SHP77 (cell line): Measurements from ENCODE around the gene PITPNM3.

Experiments used
- DNase-seq, 2 experiments: peaks; one replicate each; lab custom pipeline; 2025; lab: John Stamatoyannopoulos, UW

Gene PITPNM3

DNA sequence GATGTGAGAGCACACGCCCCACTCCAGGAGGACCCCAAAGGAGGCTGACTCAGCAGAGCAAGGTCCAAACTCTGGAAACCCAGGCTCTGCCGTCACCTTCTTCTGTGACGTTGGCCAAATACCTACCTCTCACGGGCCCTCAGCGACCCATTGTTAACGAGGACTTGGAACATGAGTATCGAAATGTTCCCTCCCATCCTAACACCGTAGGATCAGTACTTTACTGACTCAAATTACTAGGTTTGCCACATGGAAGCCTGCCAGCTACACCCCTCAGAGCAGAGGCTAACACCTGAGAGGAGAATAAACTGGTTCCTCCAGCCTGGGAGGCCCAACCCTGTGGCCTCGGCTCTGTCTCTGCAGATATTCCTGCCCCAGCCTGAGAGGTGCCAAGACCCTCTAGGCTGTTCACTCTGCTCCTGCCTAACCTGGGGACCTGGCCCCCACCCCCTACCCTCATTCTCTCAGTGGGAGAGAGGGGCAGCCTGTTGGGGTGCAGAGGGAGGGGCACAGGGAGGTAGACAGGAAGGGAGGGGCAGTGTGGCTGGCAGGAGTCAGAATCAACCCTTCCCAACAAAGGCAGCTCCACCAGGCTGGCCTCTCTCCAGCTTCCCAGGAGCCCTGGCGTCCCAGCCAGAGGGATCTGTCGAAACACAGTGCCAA lies 4.4 kb downstream of the PITPNM3 start:
- no peak for DNase-seq

DNA sequence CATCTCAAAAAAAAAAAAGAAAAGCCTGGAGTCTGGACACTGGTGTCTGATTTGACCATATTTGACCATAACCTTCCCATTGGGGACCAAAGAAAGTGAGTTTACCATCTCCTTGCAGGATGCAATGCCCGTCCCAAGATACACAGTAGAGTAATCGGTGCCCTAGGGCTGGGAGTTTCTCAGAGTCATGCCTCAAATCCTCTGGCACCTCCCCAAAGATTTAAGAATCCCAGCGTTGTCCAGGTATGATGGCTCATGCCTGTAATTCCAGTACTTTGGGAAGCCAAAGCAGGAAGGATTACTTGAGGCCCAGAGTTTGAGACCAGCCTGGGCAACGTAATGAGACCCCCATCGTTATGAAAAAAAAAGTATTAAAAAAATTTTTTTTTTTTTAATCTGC lies 5.0 kb downstream of the PITPNM3 start:
- DNase-seq = no peak

DNA sequence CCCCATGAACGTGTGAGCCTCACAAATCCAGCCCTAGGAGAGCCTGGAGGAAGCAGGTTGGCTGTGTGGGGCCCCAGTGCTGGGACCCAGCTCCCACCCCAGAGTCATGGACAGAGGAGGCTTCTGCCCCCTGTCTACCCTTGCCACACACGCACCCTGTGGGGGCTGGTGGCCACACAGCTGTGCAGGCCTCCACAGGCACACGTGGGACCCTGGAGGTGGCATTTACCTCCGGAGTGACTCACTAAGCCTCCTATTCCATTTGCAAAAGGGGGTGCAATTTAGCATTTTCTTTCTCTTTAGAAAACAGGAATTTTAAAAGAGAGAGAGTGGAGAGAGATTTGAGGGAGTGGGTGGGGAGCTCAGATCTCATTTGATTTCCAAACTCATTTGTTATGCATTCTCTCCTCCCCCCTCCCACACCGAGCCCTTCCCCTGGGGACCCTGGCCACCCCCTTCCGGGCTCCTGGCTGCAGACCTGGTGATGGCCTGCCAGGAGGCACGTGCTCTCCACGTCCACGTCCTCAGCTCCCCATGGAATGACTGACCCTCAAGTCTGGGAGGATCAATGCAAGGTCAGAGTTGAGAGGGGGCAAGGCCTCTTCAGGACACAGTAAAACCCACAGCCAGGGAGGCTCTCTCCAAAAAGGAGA lies 6.8 kb downstream of the PITPNM3 start:
- DNase-seq = no peak

DNA sequence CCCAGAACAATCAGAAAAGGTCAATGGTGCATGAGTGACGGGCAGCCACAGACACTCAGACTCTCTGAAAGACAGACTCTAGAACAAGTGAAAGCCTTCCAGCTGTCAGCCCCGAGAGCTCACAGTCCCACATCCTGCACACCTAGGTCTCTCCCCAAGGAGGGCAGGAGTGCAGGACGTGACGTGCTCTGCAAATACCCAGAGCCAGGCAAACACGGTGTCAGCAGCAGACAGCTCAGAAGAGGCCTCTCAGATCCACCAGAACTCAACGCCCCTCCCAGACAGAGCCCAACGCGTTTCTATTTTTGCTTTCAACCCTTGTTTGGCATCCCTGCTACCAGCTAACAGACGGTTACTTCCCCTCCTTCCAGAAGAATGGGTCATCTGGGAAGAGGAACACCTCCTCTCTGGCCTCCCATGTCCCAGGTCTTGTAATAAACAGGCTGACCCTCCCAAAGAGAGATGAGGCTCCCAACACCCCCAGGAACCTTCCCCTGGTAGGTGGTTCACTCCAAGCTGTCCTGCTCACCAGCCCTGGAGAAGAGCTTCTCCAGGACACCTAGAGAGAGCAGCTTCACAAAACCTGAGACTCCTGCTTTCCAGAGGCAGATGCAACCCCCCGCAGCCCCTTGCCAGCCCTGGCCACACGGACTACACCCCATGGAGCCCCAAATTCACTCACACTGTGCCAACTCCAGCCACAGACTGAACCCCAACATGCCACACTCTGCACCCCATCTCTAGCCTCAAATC lies 7.6 kb downstream of the PITPNM3 start:
- DNase-seq = peak in 1 of 2 experiments; percentile 50

DNA sequence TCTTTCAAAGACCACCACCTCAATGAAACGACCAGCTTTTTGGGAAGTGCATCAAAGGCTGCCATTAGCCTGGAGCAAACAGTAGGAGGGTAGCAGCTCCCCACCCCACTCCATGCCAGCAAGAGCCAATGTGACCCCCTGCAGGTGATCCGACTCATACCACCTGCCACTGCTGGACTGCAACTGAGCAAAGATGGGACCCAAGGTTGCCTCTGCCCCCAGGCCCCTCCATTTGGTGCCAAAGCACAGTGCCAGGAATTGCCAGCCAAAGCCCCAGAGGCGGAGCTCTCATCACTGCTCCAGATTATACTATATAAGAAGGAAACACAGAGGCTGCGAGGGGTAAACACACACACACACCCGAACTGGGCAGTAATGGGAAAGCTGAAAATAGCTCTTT lies 8.3 kb downstream of the PITPNM3 start:
- no peak for DNase-seq

DNA sequence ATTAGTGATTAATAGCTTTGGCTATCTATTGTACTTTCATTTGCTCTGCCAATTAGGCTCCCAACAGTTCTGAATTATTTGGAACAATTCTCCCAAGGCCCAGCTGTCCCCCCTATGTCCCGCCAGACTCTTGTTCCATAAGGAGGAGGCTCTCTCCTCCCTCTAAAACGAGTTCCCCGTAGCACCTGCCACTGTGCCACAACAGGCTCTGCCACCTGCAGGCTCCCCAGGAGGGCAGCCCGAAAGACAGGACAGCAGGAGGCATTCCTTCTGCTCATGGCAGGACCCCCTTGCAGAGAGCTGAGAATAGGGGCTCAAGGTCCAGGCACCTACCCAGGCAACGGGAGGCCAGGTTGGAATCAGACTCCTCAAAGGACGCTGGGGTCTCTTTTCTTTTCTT lies 9.0 kb downstream of the PITPNM3 start:
- no peak for DNase-seq

DNA sequence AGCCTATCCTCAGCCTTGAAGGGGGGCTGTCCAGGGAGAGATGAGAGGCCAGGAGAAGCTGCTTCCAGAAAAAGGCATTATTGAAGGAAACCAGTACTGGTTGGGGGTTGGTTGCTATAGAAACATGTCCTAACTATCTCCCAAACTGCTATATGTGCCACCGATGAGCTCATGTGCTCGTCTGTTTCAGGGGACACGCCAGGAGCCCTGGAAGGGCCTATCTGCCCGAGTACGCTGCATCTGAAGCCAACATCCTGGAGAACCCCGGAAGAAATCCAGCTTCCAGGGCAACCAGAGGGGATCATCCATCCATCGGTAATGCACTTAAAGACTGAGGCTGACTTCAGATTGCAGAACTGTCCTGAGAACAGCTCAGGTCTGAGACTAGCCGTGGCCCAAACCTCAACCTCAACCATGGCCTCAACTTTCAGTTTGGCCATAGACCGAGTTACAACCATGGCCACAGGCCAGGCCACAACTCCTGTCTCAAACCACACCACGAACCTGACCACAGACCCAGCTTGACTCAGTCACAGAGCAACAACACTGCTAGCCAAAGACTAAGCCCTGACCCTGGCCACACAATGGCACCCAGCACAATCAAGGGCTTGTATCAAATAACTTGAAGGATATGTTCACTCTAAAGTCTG lies 10.2 kb downstream of the PITPNM3 start:
- no peak for DNase-seq

DNA sequence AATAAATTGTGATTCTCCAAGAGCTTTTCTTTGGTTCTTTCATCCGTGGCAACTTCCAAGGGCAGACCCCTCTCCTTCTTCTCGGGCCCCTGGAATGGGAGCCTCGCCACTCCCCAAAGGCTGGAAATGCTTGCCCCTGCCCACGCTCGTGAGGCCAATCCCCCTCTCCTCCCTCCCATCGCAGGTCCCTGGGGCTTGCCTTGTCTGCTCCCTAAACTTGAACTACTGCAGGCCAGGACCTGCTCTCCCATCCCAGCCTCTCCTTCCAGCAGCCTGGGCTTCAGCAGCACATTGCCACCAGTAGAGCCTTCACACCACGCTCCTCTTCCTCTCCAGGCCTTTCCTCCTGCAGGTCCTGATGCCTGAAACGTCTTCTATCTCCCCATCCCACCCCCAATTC lies 11.1 kb downstream of the PITPNM3 start:
- DNase-seq = no peak

DNA sequence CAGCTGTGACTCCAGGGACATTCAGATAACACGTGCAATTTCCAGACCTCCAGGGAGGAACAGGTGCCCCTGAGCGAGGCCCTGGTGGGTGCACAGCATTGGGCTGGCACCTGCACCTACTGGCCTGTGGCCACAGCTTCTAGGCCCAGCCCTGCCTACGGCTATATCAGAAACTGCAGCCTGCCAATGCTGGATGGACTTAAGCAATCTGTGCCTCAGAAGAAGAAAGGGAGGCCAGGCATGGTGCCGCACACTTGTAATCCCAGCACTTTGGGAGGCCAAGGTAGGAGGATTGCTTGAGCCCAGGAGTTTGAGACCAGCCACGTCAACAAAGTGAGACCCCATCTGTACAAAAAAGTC lies 12.4 kb downstream of the PITPNM3 start:
- DNase-seq = no peak

DNA sequence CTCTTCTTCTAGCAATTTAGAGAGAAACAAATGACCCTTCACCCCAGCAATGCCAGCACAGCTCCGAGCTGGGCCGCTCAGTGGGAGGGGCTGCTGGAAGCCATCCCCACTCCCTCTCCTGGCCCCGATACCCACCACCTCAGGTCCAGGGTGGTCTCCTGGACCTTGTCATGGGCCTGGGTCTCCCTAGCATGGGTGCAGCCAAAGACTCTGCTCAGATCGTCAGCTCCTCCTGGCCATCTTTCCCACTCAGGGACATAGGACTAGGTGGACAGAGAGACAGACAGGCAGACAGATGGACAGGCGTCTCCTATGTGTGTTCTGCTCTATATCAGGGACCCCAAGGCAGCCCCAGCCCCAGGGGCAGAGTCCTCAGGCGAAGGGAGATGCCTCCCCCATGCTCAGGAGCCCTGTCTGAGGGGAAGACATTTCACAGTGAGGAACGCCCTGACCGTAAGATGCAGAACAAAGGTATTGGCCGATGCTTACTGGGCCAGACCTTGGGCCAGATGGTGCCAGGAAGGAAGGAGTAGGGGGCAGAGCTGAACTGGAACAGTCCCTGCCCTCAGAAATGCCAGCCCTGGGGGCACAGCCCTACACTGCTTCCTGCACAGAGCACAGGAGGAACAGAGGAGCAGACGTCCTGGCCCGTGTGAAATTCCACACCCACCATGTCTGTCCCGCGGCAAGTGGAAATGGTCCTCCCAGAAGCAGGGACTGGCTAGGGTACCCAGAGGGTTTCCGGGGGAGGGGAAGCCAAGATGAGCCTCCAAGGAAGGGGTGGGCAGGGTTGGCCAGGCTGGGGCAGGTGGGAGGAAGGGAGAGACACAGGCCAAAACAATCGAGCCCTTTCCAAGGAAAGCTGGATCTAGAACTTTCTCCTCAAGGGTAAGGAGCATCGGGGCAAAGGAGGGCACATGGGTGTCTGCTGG lies 13.0 kb downstream of the PITPNM3 start:
- DNase-seq = no peak

DNA sequence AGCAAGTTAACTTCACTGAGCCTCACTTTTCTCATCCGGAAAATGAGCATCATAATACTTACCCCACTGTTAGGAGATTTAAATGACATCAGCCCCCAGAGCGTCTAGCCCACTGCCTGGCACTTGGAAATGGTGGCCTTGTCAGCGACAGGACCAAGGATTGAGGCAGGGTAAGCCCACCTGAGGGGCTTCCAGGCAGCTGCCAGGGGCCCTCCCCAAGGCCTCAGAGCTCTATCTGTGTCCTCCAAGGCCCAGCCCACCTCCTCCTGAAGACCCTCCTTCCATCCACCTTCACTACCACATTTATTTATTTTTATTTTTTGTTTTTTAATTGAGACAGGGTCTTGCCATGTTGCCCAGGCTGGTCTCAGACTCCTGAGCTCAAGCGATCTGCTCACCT lies 13.8 kb downstream of the PITPNM3 start:
- DNase-seq = no peak

DNA sequence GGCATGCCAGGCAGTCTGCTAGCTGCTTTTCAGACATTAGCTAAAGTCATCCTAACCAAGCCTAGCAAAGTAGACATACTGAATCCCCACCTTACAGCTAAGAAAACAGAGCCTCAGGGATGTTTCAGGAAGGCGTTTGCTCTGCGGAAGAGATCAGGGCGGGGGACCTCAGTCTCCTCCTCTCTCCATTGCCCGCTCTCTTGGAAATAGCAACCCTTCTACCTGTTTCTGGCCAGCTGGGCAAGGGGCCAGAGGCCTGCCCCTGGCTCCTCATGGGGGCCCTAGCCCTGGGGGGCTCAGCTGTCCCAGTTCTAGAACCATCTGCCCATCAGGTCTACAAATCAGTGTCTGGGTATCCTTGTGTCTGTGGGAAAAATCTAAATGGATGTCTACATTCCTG lies 14.5 kb downstream of the PITPNM3 start:
- no peak for DNase-seq

DNA sequence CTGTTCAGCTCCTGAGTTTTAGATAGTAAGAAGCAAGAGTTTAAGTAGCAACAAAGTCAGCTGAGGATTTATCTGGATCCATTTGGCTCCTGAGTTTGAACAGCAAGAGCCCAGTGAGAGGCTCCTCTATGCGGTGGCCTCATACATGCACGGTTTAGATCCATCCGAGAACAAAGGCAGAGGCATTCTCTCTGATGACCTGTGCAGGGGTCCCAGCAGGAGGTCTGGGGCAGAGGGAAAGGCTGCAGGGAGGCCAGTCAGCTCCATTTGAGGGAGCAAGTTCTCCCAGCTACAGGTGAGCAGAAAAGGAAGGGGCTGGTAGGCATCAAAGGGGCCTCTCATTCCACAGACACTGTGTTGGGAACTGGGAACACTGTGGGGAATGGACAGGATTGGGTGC lies 16.5 kb downstream of the PITPNM3 start:
- no peak for DNase-seq

DNA sequence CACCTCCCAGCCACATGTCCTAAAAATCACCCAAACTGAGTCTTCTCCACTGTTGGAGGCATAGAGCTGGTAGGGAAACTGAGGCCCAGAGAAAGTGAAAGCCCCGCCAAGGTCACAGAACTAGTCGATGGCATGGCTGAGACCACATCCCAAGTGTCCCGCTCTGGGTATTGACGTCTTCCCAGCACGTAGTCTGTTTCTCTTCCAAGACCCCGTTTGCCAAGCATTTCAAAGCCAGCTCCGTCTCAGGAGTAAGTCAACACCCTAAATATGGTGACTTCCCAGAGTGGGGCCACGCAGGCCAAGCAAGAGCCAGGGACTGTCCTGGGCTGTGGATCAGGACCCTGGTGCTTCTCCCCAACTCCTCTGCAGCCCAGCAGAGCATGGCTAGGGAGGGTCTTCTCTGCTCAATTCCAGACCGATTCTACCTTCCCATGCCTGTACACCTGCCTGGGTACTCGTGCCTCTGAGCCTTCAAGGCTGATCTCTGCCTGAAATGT lies 19.7 kb downstream of the PITPNM3 start:
- no peak for DNase-seq

DNA sequence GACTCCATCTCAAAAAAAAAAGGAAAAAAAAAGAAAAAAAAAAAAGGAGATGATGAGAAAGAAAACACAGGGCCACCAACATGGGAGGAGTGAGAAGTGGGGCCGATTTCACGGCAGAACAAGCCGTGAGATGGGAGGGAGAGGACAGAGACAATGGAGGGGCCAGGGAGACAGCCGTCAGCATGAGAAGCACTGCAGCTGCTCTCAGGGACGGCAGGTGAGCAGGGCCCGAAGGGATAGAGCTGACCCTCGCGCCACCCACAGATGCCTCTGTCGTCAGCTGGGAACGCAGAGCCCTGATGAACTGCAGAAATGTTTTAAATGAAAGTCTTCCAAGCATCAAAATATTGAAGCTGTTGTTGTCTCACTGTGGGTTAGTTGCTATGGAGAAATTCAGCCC lies 20.3 kb downstream of the PITPNM3 start:
- no peak for DNase-seq

DNA sequence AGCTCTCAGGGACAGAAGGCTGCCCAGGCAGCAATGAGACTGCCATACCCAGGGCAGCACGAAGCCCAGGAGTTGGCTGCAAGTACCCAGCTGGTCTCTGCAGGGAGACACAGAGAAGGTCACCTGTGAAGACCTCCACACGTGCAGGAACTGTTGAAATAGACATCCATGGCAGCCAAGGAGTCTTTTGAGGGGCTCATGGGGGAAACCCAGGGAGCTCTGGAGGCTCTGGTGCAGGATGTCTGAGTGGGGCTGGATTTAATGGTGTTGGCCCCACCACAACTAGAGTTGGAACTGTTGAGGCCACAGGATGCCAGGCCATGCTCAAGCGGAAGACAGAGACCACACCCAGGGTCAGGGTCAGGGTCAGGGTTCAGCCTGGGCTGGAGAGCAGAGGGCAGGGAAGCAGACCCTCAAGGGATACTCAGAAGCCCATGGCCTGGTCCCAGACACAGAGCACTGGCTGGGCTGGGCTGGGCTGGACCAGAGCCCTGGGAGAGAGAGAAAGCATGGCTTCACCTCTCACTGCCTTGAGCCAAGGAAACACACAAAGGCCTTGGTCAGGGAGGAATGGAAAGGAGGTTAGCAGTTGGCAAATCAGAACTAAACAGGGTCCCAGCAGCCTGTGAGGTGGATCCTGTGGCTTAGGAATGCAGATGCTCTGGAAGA lies 21.4 kb downstream of the PITPNM3 start:
- no peak for DNase-seq

DNA sequence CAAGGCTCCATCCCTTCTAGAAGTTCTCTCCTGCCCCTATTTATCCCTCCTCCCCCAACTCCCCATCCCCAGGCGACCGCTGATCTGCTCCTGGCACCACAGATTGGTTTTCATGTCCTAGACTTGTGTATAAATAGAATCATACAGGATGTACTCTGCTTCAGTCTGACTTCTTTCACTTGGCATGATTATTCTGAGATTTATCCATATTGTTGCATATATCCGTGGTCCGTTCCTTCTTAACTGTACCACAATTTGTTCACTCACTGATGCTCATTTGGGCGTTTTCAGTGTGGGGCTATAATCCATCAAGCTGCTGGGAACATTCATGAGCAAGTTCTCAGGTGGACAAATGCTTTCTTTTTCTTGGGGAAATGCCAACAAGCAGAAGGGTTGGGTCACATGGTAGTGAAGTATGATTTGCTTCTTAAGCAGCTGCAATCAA lies 23.9 kb downstream of the PITPNM3 start:
- DNase-seq = no peak

DNA sequence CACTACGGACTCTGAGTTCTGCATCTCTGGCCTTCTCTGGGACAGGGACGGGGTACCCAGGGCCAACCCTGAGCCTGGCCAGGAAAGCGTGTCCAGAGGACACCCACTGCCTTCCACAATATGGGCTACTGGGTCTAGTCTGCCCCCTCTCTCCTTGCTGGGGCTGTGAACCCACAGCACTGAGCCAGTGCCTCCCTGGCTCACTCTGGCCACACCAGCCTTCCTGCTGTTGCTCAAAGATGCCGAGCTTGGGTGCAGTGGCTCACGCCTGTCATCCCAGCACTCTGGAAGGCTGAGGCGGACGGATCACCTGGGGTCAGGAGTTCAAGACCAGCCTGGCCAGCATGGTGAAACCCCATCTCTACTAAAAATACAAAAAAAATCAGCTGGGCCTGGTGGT lies 24.8 kb downstream of the PITPNM3 start:
- no peak for DNase-seq

DNA sequence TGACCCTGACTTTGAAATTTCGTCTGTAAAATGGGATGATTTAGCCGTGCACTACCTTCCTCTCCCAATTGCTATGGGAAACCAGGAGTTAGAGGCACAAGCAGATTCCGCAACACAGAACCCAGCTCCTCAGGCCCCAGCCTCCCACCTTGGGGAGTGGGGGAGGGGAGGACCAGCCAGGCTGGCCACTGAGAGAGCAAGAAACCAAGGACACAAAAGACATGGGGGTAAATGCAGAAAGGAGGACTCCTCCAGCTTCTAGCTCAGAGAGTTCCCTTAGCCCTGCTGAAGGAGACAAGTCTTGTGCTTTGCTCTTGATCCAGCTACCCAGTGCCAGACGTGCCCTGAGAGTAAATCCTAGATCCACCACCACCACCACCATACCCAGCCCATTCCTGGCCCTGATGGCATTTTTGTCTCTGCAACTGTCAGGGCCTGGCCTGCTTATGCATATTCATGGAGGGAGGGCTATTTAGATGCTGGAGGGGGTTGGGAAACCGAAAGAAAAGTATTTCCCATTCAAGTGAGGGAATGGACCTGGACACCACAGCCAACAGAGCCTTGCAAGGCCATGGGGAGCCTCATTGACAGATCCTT lies 25.9 kb downstream of the PITPNM3 start:
- no peak for DNase-seq

DNA sequence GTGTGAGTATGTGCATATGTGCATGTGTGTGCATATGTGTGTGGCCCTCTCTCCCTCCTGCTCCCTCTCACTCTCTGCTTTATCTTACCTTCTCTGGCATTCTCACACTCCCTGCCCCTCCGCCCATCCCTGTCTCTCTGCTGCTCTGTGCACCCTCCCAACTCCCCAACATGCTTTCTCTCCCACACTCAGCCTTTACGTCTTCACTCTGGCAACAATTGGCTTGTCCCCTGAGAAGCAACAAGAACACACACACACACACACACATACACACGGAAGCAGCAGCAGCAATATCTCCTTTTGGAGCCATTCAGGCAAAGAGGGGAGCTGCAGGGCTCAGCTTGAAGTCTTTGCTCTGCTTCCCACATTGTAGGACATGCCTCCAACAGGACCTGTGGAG lies 27.8 kb downstream of the PITPNM3 start:
- DNase-seq = no peak
